GM08714 (cell line): ENCODE results near the gene OST4.

Experiments
- H3K4me3 ChIP-seq: fragments of 200-500 bp; sonication (Bioruptor generic); 2 replicates; pipeline ENCODE4 v1.5.1; 2014; ENCODE audit warnings: mild to moderate bottlenecking, low read length, inconsistent platforms
- ZNF274 ChIP-seq: IDR thresholded peaks from 2 replicates; pipeline ENCODE4 v1.6.1; 2012; ENCODE audit warnings: mild to moderate bottlenecking, low read depth, low read length

Gene OST4

DNA sequence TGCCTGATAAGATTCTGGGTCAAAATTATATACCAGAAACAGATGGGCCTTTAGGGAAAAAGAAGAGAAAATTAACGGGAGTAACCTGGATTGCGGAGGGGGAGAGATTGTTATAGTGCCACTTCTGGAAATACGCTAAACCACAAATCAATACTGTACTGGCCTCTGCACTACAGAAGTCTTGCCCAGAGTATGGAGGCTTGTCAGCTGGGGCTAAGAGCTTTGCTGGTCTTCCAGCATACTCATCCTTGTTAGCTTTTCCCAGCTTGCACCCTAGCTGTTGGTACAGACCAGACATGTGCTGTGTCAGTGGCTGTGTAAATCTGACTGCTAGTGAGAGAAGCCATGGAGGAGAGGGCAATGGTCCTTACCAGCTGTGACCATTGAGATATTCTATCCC, 11.1 kb downstream of the OST4 start:
- no peak for TF ChIP-seq ZNF274
- H3K4me3 ChIP-seq = no peak overlapping the region

DNA sequence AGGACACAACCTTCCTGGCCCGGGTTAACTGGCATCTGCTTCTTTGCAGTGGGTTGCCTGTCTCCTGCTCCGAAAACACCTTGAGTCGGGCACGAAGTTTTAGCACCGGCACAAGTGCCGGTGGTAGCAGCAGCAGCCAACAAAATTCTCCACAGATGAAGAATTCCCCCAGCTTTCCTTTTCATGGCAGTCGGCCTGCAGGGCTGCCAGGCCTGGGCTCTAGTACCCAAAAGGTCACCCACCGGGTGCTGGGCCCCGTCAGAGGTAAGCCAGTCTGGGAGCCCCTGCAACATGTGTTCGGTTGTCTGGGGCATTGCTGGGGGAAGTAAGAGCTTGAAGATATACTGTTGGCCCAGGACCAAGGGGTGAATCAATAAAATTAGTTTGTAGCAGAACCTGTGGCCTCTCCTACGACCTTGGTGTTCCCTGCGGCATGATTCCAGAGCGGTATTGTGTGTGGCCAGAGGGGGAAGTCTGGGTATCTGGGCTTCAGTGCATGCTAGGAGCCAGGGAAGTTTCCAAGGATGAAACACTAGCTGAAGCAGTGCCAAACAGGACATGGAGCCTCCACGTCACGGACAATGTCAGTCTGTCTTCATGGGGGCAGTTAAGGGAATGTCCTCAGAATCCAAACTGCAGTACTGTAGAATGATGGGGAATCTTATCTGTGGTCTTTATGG, 12.2 kb downstream of the OST4 start:
- no peak overlapping the region for H3K4me3 ChIP-seq
- no peak for TF ChIP-seq ZNF274

DNA sequence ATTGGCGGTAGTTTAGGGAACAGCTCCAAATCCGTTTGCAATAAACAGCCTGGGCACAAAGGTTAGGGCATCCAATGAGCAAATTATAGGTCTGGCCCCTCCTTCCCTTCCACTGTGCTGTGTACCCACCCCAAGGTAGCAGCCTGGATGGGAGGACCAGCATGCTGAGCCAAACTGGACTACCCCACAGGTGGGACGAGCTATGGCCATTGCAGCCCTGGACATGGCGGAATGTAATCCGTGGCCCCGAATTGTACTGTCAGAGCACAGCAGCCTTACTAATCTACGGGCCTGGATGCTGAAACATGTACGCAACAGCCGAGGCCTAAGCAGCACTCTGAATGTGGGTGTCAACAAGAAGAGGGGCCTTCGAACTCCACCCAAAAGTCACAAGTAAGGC, 13.2 kb downstream of the OST4 start:
- no peak overlapping the region for H3K4me3 ChIP-seq
- no peak for TF ChIP-seq ZNF274

DNA sequence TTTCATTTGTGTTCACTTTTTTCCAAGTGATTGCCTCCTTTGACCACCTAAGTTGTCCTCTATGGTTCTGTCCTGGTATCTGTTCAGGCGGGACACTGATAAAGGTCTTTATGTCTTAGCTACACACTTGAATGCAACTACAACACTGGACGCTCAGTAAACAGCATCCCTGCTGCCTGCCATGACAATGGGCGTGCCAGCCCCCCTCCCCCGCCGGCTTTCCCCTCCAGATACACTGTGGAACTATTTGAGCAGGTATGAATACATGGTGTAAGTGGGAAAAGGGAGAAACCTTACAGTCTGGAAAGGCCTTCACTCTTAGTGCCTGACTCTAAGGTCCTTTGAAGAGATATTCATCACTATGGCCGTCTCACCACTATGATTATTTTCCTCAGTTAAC, 14.3 kb downstream of the OST4 start:
- H3K4me3 ChIP-seq = no peak overlapping the region
- TF ChIP-seq ZNF274 = no peak

DNA sequence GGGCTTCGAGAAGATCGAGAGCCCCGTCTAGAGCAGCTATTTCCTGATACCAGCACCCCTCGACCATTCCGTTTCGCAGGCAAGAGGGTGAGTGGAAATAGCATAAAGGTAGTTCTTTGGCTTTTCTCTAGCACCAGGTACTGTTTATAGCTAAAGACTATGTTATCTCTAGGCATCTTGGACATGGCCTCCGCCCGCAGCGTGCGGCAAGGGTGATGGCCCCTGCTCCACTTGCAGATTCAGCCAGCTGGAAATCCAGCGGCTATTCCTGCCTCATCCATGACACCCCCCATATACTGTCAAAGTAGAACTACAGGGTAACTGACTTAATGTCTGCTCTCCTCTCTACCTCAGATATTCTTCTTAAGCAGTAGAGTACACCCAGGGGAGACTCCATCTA, 16.7 kb downstream of the OST4 start:
- no peak overlapping the region for H3K4me3 ChIP-seq
- TF ChIP-seq ZNF274 = no peak

DNA sequence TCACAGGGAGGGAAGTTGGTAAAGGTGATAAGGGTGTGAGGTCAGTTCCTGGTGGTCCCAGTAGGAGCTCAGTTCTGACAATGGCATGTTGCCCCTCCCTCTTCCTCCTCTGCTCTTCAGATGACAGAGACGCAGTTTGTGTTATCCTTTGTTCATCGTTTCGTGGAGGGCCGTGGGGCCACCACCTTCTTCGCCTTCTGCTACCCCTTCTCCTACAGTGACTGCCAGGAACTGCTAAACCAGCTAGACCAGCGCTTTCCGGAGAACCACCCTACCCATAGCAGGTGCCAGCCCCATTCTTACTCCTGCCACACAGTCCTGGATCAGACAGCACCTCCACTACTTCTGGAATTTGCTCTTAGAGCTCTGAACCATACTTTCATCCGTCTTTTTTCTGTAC, 17.7 kb downstream of the OST4 start:
- H3K4me3 ChIP-seq = no peak overlapping the region
- no peak for TF ChIP-seq ZNF274

DNA sequence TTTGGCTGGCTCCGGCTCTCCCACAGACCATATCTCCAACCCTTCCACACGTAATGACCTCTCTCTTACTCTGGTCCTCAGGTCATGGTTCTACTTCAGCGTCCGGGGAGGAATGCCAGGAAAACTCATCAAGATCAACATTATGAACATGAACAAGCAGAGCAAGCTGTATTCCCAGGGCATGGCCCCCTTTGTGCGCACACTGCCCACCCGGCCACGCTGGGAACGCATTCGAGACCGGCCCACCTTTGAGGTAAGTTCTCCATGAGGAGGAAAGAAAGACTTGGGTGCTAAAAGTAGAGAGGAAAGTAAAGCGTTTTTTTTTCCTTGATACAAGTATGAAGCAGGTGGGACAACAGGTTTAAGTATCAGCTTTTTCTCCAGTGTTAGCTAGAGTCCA, 18.1 kb downstream of the OST4 start:
- no peak for TF ChIP-seq ZNF274
- H3K4me3 ChIP-seq = no peak overlapping the region

DNA sequence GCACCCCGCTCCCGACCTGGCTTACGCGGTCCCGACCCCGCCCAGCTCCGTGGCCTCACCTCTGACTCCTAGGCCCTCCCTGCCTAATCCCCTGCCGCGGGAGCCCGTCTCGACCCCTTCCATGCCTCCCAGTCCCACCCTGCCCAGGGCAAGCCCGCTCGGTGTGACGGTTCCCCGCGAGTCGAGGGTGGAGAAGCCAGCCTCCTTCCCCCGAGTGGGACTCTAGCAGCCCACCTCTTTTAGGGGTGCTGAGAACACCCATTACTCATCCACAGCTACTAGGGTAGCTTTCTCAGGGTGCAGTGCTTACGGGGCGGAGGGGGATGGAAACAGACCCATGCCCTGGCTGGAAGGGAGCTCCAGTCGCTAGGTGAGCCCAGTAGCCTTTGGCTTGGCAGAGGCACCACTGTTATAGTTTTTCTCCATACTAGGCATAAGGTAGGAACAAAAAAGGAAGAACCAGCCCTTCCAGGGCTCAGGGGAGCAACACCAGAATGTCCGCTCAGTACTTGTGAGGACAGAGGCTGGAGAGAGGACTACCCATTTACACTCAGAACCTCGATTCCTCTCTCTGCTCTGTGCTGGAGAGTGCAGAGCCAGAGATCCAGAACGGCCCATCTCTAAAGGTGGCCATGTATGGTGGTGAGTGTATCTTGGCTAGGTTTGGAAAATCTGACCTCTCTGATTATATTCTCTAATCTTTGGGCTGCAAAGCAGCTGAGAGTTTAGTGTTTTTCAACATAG, 19.4 kb downstream of the OST4 start:
- H3K4me3 ChIP-seq = peak overlapping the region; percentile 75
- no peak for TF ChIP-seq ZNF274

DNA sequence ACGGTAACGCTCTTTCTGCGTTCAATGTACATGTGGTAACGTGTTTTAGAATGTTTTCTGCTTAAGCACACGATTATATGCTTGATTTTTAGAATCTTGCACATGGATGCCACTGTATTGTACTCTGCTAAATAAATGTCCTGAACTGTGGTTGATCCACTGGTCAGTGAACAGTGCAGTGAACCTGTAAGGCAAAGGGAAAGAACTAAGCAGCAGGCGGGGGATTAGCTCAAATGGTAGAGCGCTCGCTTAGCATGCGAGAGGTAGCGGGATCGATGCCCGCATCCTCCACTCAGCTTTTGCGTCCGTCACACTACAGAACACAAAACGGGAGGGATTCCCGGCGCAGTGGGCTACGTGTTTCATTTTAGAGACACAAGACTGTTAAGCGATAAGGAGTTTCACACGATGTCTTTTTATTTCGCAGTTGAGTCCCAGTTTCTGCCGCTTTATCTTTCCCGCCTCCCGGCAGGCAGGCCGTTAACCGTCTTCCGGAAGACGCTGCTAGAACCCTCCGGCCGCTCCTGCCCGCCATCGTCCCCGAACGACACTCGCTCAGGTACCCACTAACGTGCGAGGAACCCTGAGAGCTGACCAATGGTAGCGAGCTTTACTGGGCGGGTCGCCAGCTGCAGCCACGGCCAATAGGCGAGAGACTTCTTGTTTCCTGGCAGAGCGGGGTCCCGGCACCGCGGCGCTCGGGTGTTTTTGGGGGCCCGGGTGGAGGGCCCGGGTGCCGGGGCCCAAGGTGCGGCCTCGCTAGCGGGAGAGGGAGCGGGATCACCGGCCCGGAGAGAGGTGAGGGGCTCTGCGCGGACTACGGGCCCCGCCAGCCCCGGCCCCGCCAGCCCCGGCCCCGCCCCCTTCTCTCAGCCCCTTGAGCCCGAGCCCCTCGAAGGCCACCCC, 20.2 kb downstream of the OST4 start, which contains the start of gene AGBL5:
TSS of gene AGBL5 (plus strand) at position 673 of the 906 bp plus-strand sequence. CDS start 1,291 bp downstream, outside the sequence.
- no peak for TF ChIP-seq ZNF274

DNA sequence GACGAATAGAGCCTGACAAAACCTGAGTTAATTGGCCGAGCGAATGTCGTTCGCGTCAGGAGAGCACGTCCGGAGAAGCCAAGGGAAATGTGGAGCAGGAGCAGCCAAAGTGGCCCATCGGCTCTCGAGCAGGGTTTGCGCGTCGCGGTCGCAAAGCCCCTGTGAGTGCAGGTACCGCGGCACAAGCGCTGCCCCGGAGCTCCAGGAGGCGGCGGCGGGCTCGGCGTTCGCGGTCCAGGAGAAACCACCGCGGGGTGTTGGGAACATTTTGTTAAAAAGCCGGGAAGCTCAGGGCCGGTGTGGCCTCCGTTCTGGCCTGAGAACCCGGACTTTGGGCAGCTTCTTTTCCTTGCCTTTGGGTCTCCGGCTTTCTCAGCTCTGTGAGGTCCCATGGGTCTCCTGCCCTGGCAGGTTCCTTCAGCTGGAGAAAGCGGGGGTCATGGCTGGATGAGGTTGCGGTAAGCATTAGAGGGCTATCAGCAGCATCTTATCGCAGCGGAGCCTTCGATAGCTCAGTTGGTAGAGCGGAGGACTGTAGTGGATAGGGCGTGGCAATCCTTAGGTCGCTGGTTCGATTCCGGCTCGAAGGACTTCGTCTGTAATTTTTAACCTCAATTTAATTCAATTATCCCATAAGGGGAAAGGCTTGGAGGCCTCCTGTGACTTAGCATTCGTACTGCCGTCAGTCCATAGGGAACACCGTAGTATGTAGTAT, 21.0 kb downstream of the OST4 start:
- TF ChIP-seq ZNF274 = no peak
- peak overlapping the region; percentile 78 for H3K4me3 ChIP-seq

More for the DNA sequence above, 20.2 kb downstream of the OST4 start, which contains the start of gene AGBL5:
- H3K4me3 ChIP-seq = peak within 1 kb of the TSS; percentile 78

DNA sequence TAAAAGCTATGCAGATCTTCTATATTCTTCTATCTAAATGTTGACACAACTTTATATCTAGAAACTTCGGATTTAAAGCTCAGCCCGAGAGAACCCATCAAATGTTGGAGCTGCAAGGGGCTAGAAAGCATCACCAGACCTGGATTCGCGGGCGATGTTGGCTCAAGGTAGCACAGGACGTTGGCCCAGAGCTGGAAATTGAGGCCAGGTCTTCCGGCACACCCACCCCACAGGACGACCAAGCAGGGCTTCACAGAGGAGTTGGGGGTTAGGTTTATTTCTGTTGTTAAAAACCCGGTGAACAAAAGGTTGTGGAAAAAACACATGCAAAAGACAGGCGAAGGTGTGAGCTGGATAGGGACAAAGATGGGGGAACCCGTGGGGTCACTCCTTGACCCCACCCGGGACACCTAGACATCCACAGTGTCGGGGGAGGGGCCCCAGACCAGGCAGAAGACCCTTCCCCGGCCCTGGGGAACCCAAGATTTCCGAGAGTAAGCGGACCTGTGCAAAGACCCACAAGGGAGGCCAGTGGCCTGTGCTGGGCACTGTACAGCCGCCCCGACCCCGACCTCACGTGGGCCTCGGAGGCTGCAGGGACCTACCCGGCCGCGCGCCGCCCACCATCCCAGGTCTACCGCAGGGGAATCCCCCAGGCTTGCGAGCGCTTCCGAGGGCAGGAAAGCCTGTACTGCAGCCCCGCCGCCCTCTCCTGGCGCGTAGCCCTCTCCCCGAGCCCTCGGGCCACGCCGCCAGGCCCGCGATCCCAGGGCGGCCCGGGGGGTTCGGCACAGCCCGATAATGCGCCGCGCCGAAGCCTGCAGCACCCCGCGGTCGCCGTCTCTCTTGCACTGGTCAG, 21.8 kb downstream of the OST4 start:
- H3K4me3 ChIP-seq = peak overlapping the region; percentile 78
- no peak for TF ChIP-seq ZNF274

DNA sequence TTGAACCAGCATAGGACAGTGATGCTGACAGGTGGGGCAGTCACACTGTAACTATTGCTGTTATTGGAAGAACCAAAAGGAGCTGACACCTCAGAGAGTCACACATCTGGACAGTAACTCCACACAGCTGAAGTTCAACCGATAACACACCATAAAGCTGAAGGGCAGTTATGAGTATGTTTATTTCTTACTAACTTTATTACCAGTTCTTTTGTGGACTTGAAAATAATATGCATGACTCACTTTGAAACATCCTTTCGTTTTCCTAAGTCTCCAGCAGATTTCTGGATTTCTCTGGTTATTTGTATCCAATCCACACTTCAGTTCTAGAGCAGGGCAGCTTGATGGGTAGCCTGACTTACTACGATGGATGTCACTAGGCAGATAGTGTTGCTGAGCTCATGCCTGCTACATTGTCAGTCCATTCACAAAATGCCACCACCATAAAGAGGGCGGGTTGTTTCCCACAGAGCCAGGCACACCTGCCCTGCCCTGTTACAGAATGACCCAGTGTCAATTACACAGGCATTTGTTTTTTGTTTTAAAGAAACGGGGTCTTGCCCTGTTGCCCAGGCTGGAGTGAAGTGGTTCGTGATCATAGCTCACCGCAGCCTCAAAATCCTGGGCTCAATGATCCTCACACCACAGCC, 28.3 kb downstream of the OST4 start:
- H3K4me3 ChIP-seq = no peak overlapping the region
- no peak for TF ChIP-seq ZNF274
